ENCODE data around the gene TARBP2.

- TF ChIP-seq, protein P1, sequence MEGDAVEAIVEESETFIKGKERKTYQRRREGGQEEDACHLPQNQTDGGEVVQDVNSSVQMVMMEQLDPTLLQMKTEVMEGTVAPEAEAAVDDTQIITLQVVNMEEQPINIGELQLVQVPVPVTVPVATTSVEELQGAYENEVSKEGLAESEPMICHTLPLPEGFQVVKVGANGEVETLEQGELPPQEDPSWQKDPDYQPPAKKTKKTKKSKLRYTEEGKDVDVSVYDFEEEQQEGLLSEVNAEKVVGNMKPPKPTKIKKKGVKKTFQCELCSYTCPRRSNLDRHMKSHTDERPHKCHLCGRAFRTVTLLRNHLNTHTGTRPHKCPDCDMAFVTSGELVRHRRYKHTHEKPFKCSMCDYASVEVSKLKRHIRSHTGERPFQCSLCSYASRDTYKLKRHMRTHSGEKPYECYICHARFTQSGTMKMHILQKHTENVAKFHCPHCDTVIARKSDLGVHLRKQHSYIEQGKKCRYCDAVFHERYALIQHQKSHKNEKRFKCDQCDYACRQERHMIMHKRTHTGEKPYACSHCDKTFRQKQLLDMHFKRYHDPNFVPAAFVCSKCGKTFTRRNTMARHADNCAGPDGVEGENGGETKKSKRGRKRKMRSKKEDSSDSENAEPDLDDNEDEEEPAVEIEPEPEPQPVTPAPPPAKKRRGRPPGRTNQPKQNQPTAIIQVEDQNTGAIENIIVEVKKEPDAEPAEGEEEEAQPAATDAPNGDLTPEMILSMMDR (IDR thresholded peaks at IDR 0.05), result no peak
- TF ChIP-seq POLR2AphosphoS5 (IDR thresholded peaks at IDR 0.05), result no peak
These were observed 17.3 kb downstream of the TARBP2 start for GRCh38 chr12:53518381-53518780.

Data from gastroesophageal sphincter (tissue), 3 donors.